Activated CD4-positive, CD25-positive, alpha-beta regulatory T cell treated with anti-CD3 and anti-CD28 coated beads, Interleukin-2, amount 50 U/mL, for 16 hours (primary cell): ENCODE results near the gene CHD1.

Source experiments
- DNase-seq: peaks from one replicate; pipeline ENCODE4 v3.0.0-alpha.2; 2020; ENCODE audit warnings: low read depth, low spot score

The CHD1 gene

GRCh38 chr5:98936948-98937715 is 8.3 kb upstream of the CHD1 start:
- no peak for DNase-seq

GRCh38 chr5:98935206-98935605 is 6.4 kb upstream of the CHD1 start:
- no peak for DNase-seq

- DNase-seq, result no peak
Measured at GRCh38 chr5:98934546-98934945, 5.7 kb upstream of the CHD1 start.

GRCh38 chr5:98933445-98934072 is 4.8 kb upstream of the CHD1 start:
- peak; percentile 29 for DNase-seq

- no peak for DNase-seq
Measured at GRCh38 chr5:98930972-98931762, 2.4 kb upstream of the CHD1 start.

- DNase-seq, result peak; percentile 90
Measured at GRCh38 chr5:98929710-98930298, 997 bp upstream of the CHD1 start.

- peak; percentile 16 for DNase-seq
Measured at GRCh38 chr5:98927989-98928872, 576 bp downstream of the CHD1 start.

GRCh38 chr5:98927242-98927988 is 1.4 kb downstream of the CHD1 start:
- DNase-seq, result peak; percentile 44

GRCh38 chr5:98923966-98924365 is 4.8 kb downstream of the CHD1 start:
- no peak for DNase-seq

GRCh38 chr5:98921947-98922505 is 6.8 kb downstream of the CHD1 start:
- DNase-seq, result no peak

- no peak for DNase-seq
Measured at GRCh38 chr5:98917433-98917832, 11.4 kb downstream of the CHD1 start.

GRCh38 chr5:98916540-98916939 is 12.3 kb downstream of the CHD1 start:
- DNase-seq, result no peak

- no peak for DNase-seq
Measured at GRCh38 chr5:98913911-98914310, 14.9 kb downstream of the CHD1 start.

- no peak for DNase-seq
Measured at GRCh38 chr5:98911280-98912040, 17.3 kb downstream of the CHD1 start.

- no peak for DNase-seq
Measured at GRCh38 chr5:98909363-98909762, 19.4 kb downstream of the CHD1 start.

GRCh38 chr5:98907951-98908350 is 20.9 kb downstream of the CHD1 start:
- DNase-seq, result no peak

GRCh38 chr5:98906756-98907355 is 22.0 kb downstream of the CHD1 start:
- no peak for DNase-seq

GRCh38 chr5:98905857-98906688 is 22.7 kb downstream of the CHD1 start:
- no peak for DNase-seq
